ENCODE results near the gene RABGAP1L.

- TF ChIP-seq CTCF (tag by site-specific recombination; IDR thresholded peaks at IDR 0.05): no peak
- no peak for TF ChIP-seq REST (tag by site-specific recombination; IDR thresholded peaks at IDR 0.05)
- TF ChIP-seq ZNF10 (tag by site-specific recombination; IDR thresholded peaks at IDR 0.05): no peak
- no peak for TF ChIP-seq ZNF701 (tag by site-specific recombination; IDR thresholded peaks at IDR 0.05)
- no peak for TF ChIP-seq MYNN (tag by site-specific recombination; IDR thresholded peaks at IDR 0.05; ENCODE audit: borderline replicate concordance)
- TF ChIP-seq ZNF558 (tag by site-specific recombination; IDR thresholded peaks at IDR 0.05): no peak
- TF ChIP-seq ZNF350 (tag by site-specific recombination; IDR thresholded peaks at IDR 0.05): no peak
- TF ChIP-seq TCF7L2 (IDR thresholded peaks at IDR 0.05; ENCODE audit: borderline replicate concordance, low read depth, low read length): no peak
- no peak for TF ChIP-seq ZNF169 (tag by site-specific recombination; IDR thresholded peaks at IDR 0.05)
- no peak for TF ChIP-seq ZSCAN4 (tag by site-specific recombination; IDR thresholded peaks at IDR 0.05)
Measured at GRCh38 chr1:174158767-174159251, 511 bp upstream of the RABGAP1L start.

All from HEK293 (cell line).